HG03342 (cell line): ENCODE data around the gene BANF1.

ENCODE experiments used
- ATAC-seq: cut with Tn5 transposase; IDR thresholded peaks from one replicate; pipeline ENCODE4 v1.9.1; 2021; ENCODE audit warnings: mild to moderate bottlenecking, moderate library complexity; ENCODE audit not compliant: unreplicated experiment

The BANF1 gene, protein sequence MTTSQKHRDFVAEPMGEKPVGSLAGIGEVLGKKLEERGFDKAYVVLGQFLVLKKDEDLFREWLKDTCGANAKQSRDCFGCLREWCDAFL

GRCh38 chr11:66001942-66002647, at the start of gene BANF1, which contains the start of gene EIF1AD:
Gene BANF1, plus strand, starts transcription at chr11:66002503. Its CDS starts 748 bp downstream, at chr11:66003251.
Gene EIF1AD, minus strand, starts transcription at chr11:66002157. Its CDS starts 1,768 bp downstream, at chr11:66000389.
- peak; percentile 84 for ATAC-seq

GRCh38 chr11:65953471-65953870, 48.8 kb upstream of the BANF1 start:
- no peak for ATAC-seq

DNA sequence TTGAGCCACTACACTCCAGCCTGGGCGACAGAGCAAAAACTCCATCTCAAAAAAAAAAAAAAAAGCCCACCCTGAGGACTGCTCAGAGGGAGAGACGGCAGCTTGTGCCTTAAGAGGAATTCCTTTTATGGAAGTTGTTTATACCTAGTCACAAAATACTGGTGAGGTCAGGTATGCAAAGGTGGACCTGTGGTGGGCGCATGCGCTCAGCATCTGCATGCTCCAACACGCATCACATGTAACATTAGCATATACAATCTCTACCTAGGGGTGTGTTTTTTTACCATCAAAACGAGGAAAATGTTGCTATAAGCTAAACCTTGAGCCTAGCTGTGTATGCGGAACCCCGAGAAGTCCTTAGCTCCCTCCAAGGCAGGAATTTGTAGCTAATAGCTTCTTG, 47.5 kb upstream of the BANF1 start:
- no peak for ATAC-seq

- no peak for ATAC-seq
Measured at GRCh38 chr11:65958291-65958690, 44.0 kb upstream of the BANF1 start.

- ATAC-seq: no peak
Measured at GRCh38 chr11:65958774-65959420, 43.4 kb upstream of the BANF1 start.

- ATAC-seq: no peak
Measured at GRCh38 chr11:65960824-65961266, 41.5 kb upstream of the BANF1 start.

DNA sequence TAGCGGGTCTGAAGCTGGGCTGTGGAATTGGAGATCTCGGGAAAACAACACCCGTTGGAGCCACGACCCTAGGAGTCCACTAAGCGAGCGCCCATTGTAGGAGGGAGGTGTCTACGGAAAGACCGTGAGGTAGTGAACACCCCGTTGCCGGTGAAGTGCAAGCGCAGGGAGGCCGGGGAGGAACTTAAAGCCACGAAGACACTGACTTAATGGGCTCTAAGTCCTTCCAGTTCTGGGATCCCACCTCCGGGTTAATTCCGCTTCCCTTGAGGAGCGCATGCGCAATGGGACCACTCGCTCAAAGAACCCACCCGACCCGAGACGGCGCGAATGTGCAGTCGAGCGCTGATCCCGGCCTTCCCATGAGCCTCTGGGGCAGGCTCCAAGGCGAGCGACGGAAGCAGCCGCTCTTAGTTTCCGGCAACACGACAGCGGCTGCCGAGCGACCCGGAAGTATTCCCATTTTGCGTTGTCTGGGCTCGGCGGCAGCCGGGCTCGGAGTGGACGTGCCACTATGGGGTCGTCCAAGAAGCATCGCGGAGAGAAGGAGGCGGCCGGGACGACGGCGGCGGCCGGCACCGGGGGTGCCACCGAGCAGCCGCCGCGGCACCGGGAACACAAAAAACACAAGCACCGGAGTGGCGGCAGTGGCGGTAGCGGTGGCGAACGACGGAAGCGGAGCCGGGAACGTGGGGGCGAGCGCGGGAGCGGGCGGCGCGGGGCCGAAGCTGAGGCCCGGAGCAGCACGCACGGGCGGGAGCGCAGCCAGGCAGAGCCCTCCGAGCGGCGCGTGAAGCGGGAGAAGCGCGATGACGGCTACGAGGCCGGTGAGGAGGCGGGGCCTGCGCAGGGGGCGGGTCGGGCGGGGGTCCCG, 40.8 kb upstream of the BANF1 start, which contains the start of gene SART1:
TSS of gene SART1 (plus strand) at position 468 of the 874 bp plus-strand sequence. CDS start at position 515, 47 bp downstream.
- peak; percentile 82 for ATAC-seq

DNA sequence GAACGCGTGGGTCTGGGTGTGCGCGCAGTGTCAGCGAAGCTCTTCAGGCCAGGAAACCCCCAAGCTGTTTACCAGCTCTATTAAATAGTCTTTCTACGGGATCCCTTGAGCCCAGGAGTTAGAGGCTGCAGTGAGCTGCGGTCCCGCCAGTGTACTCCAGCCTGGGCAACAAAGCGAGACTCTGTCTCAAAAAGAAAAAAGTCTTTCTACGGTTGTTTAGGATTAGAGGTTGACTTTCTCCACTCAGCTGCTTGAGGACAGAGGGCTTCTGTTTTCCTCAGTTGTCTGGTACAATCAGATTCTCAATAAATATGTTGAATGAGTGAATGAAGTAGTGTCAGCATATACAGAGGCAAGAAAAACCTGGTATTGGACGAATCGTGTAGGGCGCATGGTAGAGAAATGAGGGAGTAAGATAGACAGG, 40.1 kb upstream of the BANF1 start:
- ATAC-seq: no peak

DNA sequence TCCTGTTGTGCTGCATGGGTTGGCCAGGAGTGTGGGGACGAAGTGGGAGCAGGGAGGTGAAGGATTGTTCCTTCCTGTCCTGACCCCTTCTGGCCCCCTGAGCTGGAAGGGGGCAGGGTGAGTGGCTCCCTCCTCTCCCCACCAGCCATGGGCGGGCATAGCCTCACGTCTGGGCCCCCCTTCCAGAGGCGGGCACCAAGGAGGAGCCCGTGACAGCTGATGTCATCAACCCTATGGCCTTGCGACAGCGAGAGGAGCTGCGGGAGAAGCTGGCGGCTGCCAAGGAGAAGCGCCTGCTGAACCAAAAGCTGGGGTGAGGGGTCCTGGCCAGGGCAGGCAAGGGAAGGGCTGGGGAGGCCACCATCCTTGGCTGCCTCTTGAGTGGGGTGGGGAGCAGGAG, 37.4 kb upstream of the BANF1 start:
- ATAC-seq: no peak

GRCh38 chr11:65965986-65966762, 36.1 kb upstream of the BANF1 start:
- no peak for ATAC-seq

GRCh38 chr11:65967329-65967934, 34.9 kb upstream of the BANF1 start:
- no peak for ATAC-seq

DNA sequence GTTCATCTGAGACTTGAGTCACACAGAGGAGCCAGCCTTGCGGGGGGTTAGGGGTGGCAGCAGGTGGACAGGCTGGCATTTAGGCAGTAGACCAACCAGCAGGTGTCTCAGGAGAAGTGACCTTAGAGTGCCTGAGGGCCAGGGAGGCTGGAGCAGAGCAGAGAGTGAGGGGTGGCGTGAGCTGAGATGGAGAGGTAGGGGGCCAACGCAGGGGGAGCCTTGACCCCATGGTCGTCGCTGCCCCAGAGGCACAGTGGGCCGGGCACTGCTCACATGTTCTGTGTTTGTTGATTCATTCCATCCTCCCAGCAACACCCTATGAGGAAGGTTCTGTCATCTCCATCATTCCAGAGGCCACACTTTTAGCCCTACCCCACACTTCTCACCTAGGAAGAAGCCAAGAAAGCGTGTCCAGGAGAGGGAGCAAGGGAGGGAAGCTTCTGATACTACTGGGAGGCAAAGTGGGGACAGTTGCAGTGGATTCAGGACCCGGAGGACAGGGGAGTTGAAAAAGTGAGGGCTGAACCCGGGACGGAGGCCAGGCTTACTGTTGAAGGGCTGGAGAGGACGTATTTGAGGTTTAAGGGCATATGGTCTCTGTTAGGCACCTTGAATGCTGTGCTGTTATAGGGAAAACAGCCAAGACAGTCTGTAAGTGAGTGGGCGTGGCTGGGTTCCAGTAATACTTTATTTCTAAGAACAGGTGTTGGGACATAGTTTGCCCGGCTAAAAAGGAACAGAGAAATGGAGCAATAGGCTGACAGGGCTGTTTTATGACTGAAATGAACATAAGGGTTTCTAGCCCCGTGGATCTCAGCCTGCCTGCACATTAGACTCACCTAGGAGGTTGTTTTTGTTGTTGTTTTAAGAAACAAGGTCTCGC, 33.5 kb upstream of the BANF1 start:
- ATAC-seq: no peak

- no peak for ATAC-seq
Measured at GRCh38 chr11:65972116-65972515, 30.2 kb upstream of the BANF1 start.

- no peak for ATAC-seq
Measured at GRCh38 chr11:65973439-65974110, 28.7 kb upstream of the BANF1 start.

DNA sequence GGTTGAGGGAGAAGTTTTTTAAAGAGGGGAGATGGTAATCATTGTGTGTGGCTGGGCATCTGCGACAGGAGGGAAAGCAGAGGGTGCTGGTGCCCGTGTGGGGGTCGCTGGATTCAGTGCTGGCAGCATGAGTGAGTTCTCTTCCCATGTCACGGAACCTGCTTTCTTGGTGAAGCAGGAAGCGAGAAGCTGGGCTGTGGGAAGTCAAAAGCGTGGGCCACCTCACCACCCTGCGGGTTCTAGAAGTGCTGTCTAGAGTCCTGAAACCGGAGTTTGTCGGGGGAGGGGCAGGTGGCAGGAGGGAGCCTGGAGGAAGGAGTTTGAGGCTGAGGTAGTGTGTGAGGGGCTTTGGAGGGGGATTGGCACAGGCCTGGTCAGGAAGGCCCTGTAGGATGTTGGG, 26.5 kb upstream of the BANF1 start:
- ATAC-seq: no peak

DNA sequence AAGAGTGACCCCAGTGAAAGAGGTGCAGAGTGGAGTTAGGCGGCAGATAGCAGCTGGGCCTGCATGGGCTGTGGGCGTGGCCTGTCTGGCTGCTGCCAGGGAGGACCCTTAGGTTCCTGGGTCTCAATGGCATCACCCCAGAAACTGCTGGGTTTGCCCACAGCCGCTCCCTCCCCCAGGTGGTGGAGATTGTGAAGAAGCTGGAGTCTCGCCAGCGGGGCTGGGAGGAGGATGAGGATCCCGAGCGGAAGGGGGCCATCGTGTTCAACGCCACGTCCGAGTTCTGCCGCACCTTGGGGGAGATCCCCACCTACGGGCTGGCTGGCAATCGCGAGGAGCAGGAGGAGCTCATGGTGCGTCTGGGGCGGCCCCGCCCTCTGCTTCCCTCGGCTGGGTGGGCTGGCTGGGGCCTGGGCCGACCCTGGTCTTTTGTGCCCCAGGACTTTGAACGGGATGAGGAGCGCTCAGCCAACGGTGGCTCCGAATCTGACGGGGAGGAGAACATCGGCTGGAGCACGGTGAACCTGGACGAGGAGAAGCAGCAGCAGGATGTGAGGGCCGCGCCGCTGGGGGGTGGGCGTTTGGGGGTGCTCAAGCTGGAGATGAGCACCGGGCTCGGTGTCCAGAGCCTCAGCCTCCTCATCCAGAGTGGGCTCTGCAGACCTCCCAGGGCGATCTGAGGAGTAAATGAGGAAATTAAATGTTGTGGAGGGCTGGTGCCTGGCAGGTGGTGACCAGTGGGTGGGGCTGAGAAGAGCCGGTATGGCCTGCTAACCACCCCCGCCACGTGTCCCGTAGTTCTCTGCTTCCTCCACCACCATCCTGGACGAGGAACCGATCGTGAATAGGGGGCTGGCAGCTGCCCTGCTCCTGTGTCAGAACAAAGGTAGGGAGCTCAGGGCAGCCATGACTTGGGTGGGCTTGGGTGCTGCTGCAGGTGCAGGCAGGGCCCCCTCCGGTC, 25.8 kb upstream of the BANF1 start:
- ATAC-seq: no peak
